ENCODE data around the gene MED27. TPM values are rescaled to one million over a fixed set of nuclear protein-coding genes. Genes with fewer than 3 reads are reported as not detected.

Gene MED27
- total and polyA plus RNA-seq, 2 of the 4 experiments (the other 2 are of a cell fraction): 50.2 to 63.4 TPM

DNA sequence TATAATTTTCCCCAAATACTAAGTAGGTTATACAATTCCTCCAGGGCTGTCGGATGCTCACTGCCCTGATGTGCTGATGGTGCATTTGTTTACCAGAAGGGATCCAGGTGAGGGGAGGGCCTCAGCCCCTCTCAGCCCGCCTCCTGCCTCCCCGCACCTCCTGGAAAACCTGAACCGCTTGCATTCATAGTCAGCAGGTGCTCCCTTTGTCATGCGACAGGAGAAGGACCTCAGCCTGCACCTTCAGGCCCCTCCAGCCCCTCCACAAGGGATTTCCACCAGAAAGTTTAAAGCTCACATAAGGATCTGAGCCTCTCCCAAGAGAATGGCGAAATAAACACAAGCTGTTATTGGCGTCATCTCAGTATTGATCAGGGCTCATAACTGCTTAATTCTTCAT lies 45.7 kb upstream of the MED27 start:
- H3K23ac ChIP-seq (ENCODE audit: low read depth, low read length): no peak overlapping the region
- no peak overlapping the region for H2BK15ac ChIP-seq (ENCODE audit: low read depth, low read length)
- no peak overlapping the region for H3K4me2 ChIP-seq (ENCODE audit: low read depth, low read length)
- H3K18ac ChIP-seq (ENCODE audit: low read depth, low read length): no peak overlapping the region
- no peak overlapping the region for H2AFZ ChIP-seq (replicated peaks; ENCODE audit: low read length, poor library complexity)
- no peak overlapping the region for H2BK5ac ChIP-seq (ENCODE audit: low read depth, low read length, poor library complexity, severe bottlenecking)
- ChIA-PET POLR2A (ENCODE audit: unreplicated experiment) (no interaction called here), CTCF (no interaction called here)
- no peak overlapping the region for H2BK20ac ChIP-seq (ENCODE audit: low read depth, low read length)
- no peak overlapping the region for H2AK9ac ChIP-seq (replicated peaks; ENCODE audit: low read depth, low read length, poor library complexity)
- DNase-seq (no peak), ATAC-seq (ENCODE audit: low read depth) (no peak)
- H4K20me1 ChIP-seq (ENCODE audit: insufficient read depth, low read length): no peaks in the 10 kb centered on the region; the same call in 1 of the 2 replicates
- intact Hi-C loops (cut with micrococcal nuclease) (no loop called here), dilution Hi-C loops (cut with HindIII; ENCODE audit: low sequenced_read_pairs, unreplicated experiment) (no loop called here), in situ Hi-C loops (cut with MboI; ENCODE audit: low sequenced_read_pairs) (no loop called here)
- TF ChIP-seq NFE2L2 (IDR thresholded peaks at IDR 0.05; ENCODE audit: low read depth, low read length) (no peak), RCOR1 (IDR thresholded peaks at IDR 0.05; ENCODE audit: insufficient replicate concordance, low read length) (no peak), BHLHE40 (IDR thresholded peaks at IDR 0.05; ENCODE audit: low read depth, low read length) (no peak), ELK1 (IDR thresholded peaks at IDR 0.05; ENCODE audit: borderline replicate concordance, low read depth, low read length) (no peak), POLR2A (IDR thresholded peaks at IDR 0.05; ENCODE audit: low read depth, low read length) (no peak), MAFK (IDR thresholded peaks at IDR 0.05; ENCODE audit: low read depth, low read length) (no peak), CEBPB (IDR thresholded peaks at IDR 0.05; ENCODE audit: low read depth, low read length) (no peak), CHD1 (IDR thresholded peaks at IDR 0.05; ENCODE audit: low read depth, low read length) (no peak), SMC3 (IDR thresholded peaks at IDR 0.05; ENCODE audit: low read depth, low read length) (no peak), MAZ (IDR thresholded peaks at IDR 0.05; ENCODE audit: borderline replicate concordance, low read depth, low read length) (no peak), RFX5 (IDR thresholded peaks at IDR 0.05; ENCODE audit: low read depth, low read length) (no peak), MXI1 (IDR thresholded peaks at IDR 0.05; ENCODE audit: borderline replicate concordance, low read depth, low read length) (no peak)
- no peak overlapping the region for H3K9ac ChIP-seq (ENCODE audit: low read depth, low read length)
- WGBS, 2 experiments (ENCODE audit: extremely low coverage in 2 of 2, insufficient read length in 1 of 2): 11% methylated on average over 3 of the region's 7 CpGs; no CpG with 5 or more reads in 1 of the 2 experiments
- no peak overlapping the region for H4K91ac ChIP-seq (ENCODE audit: insufficient read depth, low read depth, low read length)
- H3K4ac ChIP-seq (ENCODE audit: low read depth, low read length): no peak overlapping the region
- H2BK120ac ChIP-seq (ENCODE audit: low read depth, low read length): no peak overlapping the region
- no peaks in the 10 kb centered on the region for H3K79me1 ChIP-seq (ENCODE audit: low read depth in 1 of 2, low read length in 2 of 2)
- no peak overlapping the region for H3K56ac ChIP-seq (ENCODE audit: extremely low read depth, insufficient read depth, low read length)
- H3K27ac ChIP-seq (ENCODE audit: insufficient read depth, low read length): no peak overlapping the region
- H3K4me1 ChIP-seq (ENCODE audit: control insufficient read depth, insufficient read depth, low read length): no peaks in the 10 kb centered on the region
- peaks cover 2% of the 10 kb centered on the region; the same call in 1 of the 2 replicates for H3K9me3 ChIP-seq (ENCODE audit: control insufficient read depth, insufficient read depth, low read length)
- BruUV-seq (replicated peaks): no TSS peak
- H3K4me3 ChIP-seq (ENCODE audit: insufficient read depth, low read depth, low read length): no peak overlapping the region
- no peaks in the 10 kb centered on the region for H3K36me3 ChIP-seq (ENCODE audit: control insufficient read depth, insufficient read depth, low read length)
- H3K14ac ChIP-seq (replicated peaks; ENCODE audit: low read depth, low read length): no peak overlapping the region
- H4K8ac ChIP-seq (ENCODE audit: low read depth in 2 of 2, low read length in 2 of 2): no peak overlapping the region
- no peak overlapping the region for H4K5ac ChIP-seq (ENCODE audit: low read depth, low read length)
- no peaks in the 10 kb centered on the region for H3K9me1 ChIP-seq (ENCODE audit: insufficient read depth, low read length)
- H3K27me3 ChIP-seq (ENCODE audit: control insufficient read depth, insufficient read depth, low read length): peaks cover 70% of the 10 kb centered on the region
- H2AK5ac ChIP-seq (ENCODE audit: low read depth, low read length): no peak overlapping the region
